Suprapubic skin (tissue), 4 donors: ENCODE data around the gene SGF29.

Source experiments
- CTCF ChIP-seq, 2 donors: fragments of 200-600 bp in 1 of 2; fragments of 450-650 bp in 1 of 2; sonication (generic) in 1 of 2; IDR thresholded peaks; one replicate each; pipeline ENCODE4 v1.5.1; 2016 to 2019; ENCODE audit warnings: antibody characterized with exemption in 2 of 2, mild to moderate bottlenecking in 1 of 2, moderate library complexity in 1 of 2
- EP300 ChIP-seq: sonication (generic); formaldehyde crosslinking; IDR thresholded peaks from one replicate; pipeline ENCODE4 v1.6.1; 2017; ENCODE audit warnings: antibody characterized with exemption
- POLR2AphosphoS5 ChIP-seq, 3 donors: sonication (generic); formaldehyde crosslinking; IDR thresholded peaks; one replicate each; pipeline ENCODE4 v1.6.1; 2017; ENCODE audit warnings: antibody characterized with exemption in 3 of 3

GRCh38 chr16:28609631-28610594 lies 56.2 kb downstream of the SGF29 start, which contains the start of gene SULT1A1:
- TF ChIP-seq EP300 (no peak), CTCF (IDR thresholded peaks at IDR 0.05) (no peak), POLR2AphosphoS5 (IDR thresholded peaks at IDR 0.05) (no peak)
